Bronchial epithelial cell (primary cell): ENCODE results near the gene MPND. TPM values are rescaled to one million over a fixed set of nuclear protein-coding genes. Genes with fewer than 3 reads are reported as not detected.

Experiments
- DNase-seq: peaks from one replicate; pipeline ENCODE4 v3.0.0-alpha.2; 2010; ENCODE audit warnings: low read depth
- FAIRE-seq: peaks from 2 replicates; lab custom pipeline; 2011; peaks lifted over from hg19 to GRCh38; lab: Jason Lieb, UNC
- H3K27me3 ChIP-seq: 2 replicates; pipeline ENCODE4 v1.5.1; 2011; ENCODE audit warnings: low read length; ENCODE audit not compliant: control insufficient read depth, insufficient read depth
- H3K36me3 ChIP-seq: 2 replicates; pipeline ENCODE4 v1.5.1; 2011; ENCODE audit warnings: low read length; ENCODE audit not compliant: control insufficient read depth, insufficient read depth
- H3K4me3 ChIP-seq: 2 replicates; pipeline ENCODE4 v1.5.1; 2011; ENCODE audit warnings: mild to moderate bottlenecking, low read depth, low read length, control low read depth
- total RNA-seq: library from RNA; depleted of rRNA; stranded (reverse); fragments of >200 nt; gene quantifications from 2 replicates; pipeline ENCODE4 v1.2.1, GENCODE V29; 2014
- TF ChIP-seq, protein P1 (sequence below): IDR thresholded peaks from 2 replicates; pipeline ENCODE4 v1.5.1; 2011; ENCODE audit warnings: mild to moderate bottlenecking, moderate library complexity, low read length, control low read depth, inconsistent platforms; ENCODE audit not compliant: insufficient read depth, severe bottlenecking

MPND gene
- total RNA-seq, 1 donor from 2014 or later, result 3.7 TPM

DNA sequence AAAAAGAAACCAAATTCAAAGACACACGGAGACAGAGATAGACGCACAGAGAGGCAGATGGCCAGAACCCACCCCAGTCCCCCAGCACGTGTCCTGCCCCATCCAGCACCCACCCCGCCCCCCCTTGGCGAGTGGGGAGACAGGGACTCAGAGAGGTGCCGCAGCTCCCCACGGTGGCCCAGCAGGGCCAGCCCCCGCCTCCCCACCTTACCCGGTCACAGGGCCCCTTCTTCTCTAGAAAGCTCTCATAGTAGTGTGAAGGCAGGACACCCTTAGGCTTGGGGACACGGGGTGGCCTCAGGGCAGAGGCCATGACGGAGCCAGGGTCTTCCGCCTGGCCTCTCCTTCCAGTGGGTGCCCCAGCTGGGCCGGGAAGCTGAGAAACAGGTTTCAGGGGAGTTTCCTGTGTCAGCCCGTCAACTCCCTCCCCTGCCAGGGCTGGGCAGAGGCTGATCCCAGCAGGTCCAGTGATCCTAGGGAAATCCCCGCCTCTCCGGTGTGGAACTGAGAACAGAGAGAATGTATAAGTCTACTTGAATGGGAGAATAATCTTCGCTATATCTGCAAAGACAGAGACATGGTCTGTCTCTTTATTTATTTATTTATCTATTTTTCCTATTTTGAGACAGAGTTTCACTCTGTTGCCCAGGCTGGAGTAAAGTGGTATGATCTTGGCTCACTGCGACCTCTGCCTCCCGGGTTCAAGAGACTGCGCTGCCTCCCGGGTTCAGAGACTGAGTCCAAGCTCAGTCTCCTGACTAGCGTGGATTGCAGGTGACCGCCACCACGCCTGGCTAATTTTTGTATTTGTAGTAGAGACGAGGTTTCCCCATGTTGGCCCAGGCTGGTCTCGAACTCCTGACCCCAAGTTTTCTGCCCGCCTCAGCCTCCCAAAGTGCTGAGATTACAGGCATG is 4.7 kb upstream of the MPND start, which contains the start of gene STAP2:
STAP2 (minus strand) TSS at position 387 of the 915 bp plus-strand sequence; CDS start at position 313, 74 bp downstream.
- DNase-seq, result peak; percentile 85
- FAIRE-seq, result no peak
- no peaks in the 10 kb centered on the region for H3K27me3 ChIP-seq
- TF ChIP-seq, protein P1, sequence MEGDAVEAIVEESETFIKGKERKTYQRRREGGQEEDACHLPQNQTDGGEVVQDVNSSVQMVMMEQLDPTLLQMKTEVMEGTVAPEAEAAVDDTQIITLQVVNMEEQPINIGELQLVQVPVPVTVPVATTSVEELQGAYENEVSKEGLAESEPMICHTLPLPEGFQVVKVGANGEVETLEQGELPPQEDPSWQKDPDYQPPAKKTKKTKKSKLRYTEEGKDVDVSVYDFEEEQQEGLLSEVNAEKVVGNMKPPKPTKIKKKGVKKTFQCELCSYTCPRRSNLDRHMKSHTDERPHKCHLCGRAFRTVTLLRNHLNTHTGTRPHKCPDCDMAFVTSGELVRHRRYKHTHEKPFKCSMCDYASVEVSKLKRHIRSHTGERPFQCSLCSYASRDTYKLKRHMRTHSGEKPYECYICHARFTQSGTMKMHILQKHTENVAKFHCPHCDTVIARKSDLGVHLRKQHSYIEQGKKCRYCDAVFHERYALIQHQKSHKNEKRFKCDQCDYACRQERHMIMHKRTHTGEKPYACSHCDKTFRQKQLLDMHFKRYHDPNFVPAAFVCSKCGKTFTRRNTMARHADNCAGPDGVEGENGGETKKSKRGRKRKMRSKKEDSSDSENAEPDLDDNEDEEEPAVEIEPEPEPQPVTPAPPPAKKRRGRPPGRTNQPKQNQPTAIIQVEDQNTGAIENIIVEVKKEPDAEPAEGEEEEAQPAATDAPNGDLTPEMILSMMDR, result no peak
- H3K4me3 ChIP-seq, result peak within 1 kb of the TSS; percentile 73
- no peaks in the 10 kb centered on the region for H3K36me3 ChIP-seq

DNA sequence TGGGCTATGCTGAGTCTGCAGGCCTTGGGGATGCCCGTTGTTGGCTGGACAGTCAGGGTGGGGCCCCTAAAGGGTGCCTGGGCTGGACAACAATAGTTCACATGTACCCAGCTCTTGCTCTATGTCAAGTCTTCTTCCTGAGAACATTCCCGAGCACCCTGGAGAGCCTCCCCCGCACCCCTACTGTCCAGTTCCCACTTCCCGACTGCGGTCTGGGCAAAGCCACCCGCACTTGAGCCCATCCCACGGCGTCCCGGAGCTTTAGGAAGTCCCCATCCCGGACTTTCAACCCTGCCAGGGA is 1.1 kb upstream of the MPND start:
- TF ChIP-seq, protein P1, result no peak
- DNase-seq (no peak), FAIRE-seq (no peak)
- Histone ChIP-seq H3K27me3 (no peaks in the 10 kb centered on the region), H3K4me3 (peak overlapping the region; percentile 50), H3K36me3 (peaks cover 1% of the 10 kb centered on the region)

DNA sequence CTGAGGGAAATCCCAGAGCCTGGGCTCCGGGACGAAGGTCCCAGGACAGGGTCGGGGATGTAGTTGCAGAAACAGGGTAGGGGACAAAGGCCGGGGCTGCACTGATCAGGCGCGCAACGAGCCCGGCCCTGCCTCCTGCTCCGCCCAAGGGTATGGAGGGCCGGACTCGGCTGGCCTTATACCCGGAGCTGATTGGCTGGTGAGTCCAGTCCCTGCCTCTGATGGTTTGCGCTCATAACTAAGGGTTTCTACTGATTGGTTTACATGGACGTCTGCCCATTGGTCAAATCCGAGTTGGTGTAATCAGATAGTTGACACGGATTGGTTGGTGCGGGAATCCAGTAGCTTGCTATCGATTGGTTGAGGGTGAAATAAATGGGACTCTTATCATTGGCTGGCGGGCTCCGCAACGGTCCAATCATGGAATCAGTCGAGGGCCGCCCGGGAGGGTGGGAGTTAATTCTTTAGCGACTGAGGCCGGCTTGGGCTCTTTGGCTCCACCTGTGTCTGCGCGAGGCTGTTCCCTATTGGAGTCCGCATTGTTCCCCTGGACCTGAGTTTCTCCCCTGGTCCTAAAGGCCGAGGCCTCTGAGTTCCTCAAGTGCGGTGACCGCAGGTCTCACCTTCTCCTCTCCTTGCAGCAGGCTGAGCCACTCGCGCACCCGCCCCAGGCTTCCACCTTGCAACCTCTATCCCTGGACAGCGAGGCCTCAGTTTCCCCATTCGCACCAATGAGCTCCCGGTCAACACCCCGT is 570 bp upstream of the MPND start:
- H3K27me3 ChIP-seq, result no peaks in the 10 kb centered on the region
- H3K36me3 ChIP-seq, result peaks cover 1% of the 10 kb centered on the region
- peak overlapping the region; percentile 50 for H3K4me3 ChIP-seq
- DNase-seq, result peak; percentile 100
- FAIRE-seq, result peak; percentile 92
- TF ChIP-seq, protein P1, result peak; percentile 46

DNA sequence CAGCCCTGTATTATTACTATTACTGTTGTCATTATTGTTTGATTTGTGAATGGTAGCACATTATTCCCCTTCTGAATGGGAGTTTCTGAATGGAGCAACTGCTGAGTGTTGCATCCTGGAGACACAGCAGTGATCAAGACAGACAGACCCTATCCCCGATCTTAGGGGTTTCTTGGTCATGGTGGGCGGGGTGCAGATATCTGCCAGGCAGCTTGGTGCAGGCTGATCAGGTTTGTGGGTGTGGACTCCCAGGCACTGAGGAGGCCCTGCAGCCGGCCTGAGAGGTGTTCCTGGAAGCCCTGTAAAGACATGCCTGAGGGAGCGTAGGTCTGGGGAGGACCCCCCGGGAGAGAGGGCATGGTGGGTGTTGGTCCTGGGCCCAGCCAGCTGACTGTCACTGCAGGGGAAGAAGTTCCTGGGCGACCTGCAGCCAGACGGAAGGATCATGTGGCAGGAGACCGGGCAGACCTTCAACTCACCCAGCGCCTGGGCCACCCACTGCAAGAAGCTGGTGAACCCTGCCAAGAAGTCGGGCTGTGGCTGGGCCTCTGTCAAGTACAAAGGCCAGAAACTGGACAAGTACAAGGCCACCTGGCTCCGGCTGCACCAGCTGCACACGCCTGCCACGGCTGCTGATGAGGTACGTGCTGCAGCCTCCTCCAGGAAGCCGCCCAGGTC is 2.1 kb downstream of the MPND start:
- TF ChIP-seq, protein P1, result no peak
- no peak overlapping the region for H3K4me3 ChIP-seq
- no peaks in the 10 kb centered on the region for H3K27me3 ChIP-seq
- H3K36me3 ChIP-seq, result peaks cover 1% of the 10 kb centered on the region
- FAIRE-seq (no peak), DNase-seq (no peak)

DNA sequence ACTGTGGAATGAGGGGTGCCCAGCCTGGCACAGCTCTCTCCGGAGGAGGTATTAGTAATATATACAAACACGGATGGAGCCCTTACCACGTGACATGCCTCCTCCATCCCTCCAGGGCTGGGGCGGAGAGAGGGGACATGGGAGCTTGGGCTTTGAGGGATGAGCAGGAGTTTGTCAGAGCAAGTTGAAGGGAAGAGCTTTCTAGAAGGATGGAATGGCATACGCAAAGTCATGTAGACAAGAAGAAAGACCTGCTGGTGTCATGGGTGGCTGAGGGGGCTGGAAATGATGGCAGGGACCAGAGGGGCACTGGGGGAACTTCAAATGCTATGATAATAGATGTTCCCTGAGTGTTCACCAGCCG is 2.6 kb downstream of the MPND start:
- TF ChIP-seq, protein P1, result no peak
- FAIRE-seq (no peak), DNase-seq (no peak)
- H3K27me3 ChIP-seq, result no peaks in the 10 kb centered on the region
- H3K4me3 ChIP-seq, result no peak overlapping the region
- peaks cover 1% of the 10 kb centered on the region for H3K36me3 ChIP-seq
